ENCODE measurements around the gene SH3BP4.

SH3BP4 gene

DNA sequence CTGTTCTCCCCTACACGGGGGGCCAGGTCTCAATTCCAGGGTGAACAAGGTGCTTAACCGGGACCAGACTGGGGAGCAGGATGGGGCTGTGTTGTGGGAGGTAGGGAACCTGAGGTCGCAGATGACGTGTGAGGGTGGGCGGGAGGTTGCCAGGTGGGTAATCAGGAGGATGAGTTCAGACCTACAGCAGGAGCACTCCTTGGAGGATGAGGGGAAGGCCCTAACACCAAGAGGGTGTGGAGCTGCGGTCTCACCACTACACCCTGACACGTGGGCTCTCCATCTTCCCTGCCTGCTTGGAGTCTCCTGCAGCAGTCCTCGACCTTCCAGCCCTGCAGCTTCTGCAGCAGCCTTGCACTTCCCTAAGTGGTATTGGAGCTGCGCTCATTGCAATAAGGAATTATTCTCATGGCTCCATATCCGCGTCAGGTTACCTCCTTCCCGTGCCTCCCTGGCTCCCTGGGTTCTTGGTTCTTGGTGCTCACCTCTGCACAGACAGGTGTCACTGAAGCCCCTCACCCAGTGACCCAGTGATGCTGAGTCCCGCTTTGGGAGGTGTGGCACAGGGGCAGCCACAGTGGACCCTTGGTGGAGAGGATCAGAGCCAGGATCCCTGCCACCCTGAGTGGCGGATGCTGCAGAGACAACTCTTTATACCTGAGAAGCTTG, 15.5 kb downstream of the SH3BP4 start:
- no peak for DNase-seq

DNA sequence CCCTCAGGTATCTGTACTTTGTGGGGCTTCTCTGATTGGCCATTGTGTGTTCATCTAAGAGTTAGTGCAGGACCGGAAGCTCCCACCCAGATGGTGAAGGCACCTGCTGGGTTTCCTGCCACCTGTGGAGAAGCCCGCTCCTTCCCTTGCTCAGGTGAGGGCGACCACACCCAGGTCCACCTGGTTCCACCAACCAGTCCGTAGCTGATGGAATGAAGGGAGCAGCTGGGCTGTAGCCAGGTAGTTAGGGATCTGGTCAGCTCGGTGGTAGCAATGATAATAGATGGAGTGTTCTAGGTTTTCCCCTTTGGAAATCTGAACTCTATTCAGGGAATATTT, 16.0 kb downstream of the SH3BP4 start:
- no peak for DNase-seq

DNA sequence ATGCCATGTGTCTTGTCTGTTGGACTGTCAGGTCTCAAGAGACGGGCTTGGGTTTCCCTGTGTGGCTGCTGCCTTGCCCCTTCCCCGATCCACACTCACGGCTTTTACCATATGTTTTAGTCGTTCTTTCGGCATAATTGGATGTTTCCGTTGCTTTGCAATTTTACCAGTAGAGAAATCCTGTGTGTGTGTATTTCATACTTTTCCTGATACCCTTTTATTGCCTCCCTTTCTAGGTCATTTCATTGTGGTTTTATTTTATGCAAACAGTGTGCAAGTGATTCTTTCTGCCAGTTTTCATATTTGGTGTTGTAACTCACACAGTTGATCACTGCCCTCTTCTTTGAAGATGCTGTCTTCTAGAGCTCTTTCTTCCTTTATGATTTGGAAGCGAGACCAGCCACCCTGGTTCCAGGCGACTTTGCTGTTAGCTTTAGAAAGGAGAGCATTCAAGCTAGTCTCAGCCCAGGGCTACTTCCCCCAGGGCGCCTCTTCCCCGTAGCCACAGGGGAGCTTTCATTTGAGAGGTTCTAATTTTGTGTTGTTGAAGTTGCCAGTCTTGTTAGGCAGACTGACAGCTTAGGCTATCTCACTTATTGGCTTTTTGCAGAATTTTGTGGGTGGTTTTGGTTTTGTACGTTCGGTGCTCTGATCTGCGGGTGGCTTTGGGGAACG, 17.0 kb downstream of the SH3BP4 start:
- no peak for DNase-seq

DNA sequence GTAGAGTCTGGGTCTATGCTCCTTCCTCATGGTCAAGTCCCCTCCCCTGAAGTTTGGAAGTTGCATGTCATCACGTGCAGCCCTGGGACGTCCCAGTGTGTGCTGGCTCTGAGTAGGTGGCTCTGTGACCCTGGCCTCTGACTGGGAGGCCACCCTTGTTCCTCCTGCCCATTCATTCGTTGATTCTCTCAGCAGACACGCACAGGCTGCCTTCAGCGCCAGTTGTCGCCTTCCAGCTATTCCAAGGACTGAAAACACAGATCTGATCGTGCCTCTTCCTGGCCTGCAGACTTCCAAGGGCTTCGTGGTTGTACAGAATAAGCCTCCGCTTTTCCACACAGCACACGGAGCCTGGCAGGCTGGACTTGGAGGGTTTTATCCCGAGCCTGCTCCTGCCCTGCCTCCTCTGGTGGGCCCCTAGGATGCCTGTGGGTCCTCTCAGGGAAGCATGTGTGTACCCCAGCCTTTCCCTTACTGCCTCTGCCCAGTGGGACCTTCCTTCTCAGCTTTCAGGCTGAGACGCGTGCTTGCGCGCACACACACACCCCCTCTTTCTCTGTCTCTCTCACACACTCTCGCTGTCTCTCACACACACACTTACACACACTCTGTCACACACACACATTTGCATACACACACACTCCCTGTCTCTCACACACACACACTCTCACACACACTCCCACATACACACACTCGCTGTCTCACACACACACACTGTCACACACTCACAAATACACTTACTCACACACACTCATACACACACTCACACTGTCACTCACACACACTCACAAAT, 17.7 kb downstream of the SH3BP4 start:
- DNase-seq = no peak

DNA sequence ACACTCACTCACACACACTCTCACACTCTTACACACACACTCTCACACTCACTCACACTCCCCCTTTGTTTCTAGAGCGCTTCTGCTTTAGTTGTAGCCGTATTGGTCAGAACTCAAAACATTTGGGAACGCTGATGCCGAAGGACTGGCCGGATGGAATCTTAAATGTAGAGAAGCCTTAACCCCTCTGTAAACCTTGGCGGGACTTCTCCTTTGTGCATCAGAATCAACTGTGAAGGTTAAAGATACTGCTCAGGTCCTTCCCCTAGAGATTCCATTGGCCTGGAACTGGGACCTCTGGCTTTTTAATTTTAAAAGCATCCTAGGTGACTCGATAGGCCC, 18.3 kb downstream of the SH3BP4 start:
- no peak for DNase-seq

DNA sequence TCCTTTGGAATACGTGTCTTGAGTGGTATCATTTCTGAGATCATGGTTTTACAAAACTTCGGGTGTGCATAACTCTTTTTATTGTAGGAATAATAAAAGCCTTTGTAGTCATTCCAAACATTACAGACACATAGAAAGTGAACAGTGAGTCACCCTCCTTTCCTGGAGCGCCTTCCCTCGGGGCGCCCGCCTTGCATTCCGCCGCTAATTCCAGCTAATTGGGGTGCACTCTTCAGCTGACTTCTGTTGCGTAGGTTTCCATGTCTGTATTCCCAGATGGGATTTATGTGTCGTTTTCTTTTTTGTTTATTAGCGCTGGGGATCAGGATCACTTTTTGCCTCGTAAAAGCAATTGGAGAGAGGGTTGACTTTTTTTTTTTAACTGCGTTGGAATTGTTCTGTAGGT, 18.7 kb downstream of the SH3BP4 start:
- peak; percentile 76 for DNase-seq

DNA sequence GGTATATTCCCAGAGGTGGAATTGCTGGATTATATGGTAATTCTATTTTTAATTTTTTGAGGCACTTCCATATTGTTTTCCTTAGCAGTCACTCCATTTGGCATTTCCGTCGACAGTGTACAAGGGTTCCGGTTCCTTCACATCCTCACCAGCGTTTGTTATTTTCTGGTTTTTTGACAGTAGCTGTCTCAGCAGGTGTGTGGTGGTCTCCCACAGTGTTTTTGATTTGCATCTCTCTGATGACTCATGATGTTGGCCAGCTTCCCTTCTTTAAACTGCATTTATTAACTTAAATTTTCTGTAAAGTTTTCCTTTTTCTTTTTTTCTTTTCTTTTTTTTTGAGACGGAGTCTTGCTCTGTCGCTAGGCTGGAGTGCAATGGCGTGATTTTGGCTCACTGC, 19.7 kb downstream of the SH3BP4 start:
- DNase-seq = no peak

DNA sequence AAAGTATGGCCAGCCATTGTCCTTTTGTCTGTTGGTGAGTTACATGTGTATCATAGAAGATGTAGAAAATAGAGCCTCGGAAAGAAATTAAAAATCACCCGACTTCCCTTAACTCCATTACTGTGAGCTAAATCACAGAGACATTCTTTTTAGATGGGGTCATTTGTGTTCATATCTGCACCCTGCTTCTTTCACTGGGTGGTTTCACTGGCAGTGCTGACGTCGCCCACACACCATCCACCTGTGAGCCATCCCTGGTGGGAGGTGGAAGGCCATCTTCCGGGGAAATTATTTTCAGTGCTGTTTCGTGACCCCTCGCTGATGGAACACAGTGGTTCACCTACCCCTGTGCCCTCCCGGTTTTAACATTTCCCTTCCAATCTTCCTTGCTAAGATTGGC, 21.2 kb downstream of the SH3BP4 start:
- no peak for DNase-seq

DNA sequence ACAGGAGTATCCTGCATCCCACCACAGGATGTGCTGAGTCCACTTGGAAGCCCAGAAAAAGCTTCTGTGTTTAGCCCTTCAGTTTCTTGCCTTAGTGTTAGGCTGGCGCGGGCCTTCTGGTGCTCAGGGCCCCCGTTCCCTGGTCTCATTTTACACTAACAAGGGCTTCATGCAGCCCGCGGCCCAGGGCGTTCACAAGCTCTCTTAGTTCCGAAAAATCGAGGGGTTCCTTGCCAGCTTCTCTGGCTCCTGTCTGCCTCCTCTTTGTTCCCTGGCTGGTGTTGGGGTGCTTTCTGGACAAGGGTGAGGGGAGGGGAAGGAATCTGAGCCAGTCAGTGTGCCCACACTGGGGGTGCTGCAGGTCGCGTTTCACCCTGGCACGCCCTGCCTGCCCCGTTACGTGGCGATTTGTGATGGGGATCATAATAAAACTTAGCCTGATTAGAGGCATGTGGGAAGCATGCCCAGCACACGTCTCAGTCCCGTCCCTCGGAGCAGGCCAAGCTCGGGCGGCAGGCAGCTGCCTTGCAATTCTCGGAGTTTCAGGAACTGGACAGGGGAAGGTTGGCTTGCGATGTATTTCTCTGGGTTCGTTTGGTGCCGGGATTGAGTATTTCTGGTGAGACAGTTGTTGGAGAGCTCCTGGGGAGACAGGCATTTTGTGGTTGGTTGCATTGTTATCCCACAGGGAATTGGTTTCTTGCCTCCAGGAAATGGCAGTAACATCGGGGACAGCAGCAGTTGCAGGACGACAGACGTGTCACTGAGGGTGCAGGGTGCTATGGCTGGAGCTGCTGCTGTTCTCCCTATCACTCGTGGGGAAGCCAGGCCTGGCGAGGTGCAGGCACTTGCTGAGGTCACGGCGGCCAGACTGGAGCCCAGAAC, 22.9 kb downstream of the SH3BP4 start:
- peak; percentile 81 for DNase-seq

DNA sequence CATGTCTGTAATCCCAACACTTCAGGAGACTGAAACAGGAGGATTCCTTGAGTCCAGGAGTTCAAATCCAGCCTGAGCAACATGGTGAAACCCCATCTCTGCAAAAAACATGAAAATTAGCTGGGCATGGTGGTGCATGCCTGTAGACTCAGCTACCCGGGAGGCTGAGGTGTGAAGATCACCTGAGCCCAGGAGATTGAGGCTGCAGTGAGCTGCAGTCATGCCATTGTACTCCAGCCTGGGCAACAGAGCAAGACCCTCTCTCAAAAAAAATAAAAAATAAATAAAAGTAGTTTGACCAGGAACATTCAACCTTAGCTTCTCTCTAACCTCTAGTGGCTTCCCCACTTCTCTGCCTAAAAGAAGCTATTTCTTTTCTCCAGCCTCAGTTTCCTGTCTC, 23.8 kb downstream of the SH3BP4 start:
- no peak for DNase-seq

DNA sequence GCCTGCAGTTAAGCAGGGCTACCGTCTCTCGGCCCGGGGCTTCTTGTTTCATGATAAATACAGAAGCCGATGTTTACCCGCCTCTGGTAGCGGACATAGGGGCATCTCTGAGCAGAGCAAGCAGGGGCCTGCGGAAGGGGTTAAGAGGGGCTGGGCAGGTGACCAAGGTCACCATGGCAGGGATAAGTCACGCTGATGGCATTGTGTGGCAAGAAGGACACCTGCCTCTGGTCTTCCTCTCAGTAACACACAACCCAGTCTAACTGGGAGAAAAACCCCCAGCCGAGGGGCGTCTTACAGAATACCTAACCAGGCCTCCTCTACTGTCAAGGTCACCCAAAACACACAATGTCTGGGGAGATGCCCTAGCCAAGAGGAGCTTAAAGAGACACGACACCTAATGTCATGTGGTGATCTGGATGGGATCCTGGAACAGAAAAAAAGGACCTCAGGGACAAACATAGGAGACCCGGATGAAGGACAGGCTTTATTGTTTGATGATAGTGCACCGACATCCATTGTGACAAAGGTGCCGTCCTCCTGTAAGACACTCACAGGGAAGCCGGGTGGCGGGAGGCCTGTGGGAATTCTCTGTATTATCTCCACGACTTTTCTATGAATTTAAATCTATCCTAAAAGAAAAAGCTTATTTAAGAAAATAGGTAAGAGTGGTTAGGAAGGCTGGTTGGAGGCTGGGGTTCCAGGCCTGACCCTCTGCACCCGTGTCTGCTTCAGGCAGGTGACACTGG, 24.8 kb downstream of the SH3BP4 start:
- no peak for DNase-seq

DNA sequence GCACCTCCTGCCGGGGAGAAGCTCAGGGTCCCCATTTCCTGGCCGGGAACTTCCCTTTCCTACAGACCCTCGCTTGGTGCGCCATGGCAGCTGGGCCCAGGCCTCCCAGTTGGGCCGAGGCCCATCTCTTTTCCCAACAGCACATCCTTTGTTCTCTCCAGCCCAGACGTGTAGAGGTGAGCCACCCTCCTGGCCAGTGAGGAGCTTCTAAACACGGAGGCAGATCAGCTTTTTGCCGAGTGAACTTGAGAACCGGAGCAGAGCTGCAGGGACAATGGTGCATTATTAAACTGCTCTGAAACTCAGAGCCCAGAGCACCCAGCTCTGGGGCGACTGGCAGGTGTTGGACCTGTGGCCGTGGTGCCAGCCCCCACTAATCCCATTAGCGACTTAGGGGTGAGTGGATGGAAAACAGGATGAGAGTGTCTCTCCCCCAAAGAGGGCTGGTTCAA, 25.4 kb downstream of the SH3BP4 start:
- DNase-seq = no peak

DNA sequence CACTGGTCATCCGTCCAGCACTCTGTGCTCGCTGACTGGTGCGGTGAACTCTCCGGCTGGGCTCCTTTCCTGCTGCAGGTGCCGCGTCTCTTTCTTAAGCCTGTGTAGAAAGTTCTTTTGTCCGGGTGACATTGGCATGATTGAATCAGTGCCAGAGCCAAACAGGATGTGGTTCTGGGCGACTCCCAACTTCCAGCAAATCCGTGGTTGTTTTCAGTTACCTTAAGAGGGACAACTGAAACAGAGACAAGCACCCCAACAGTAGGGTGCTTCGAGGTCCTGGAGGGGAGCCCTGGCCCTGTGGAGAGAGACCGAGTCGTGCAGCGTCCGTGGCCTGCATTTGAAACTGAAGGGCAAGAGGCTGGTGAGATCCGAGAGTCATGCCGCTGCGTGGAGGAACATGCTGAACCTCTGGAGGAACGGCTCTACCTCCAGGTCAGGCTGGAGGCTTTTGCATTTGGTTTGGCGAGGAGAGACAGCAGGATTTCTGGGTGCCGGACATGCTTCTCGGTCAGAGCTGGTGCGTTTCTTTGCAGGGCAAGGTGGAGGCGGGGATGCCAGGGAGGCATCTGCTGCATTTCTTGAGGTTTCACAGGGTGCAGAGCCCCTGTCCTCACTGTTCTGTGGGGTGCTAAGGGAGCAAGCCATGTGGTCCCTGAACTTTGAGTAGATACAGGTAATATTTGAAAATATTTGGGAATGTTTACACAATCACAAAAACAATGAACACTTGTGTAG, 26.8 kb downstream of the SH3BP4 start:
- no peak for DNase-seq

DNA sequence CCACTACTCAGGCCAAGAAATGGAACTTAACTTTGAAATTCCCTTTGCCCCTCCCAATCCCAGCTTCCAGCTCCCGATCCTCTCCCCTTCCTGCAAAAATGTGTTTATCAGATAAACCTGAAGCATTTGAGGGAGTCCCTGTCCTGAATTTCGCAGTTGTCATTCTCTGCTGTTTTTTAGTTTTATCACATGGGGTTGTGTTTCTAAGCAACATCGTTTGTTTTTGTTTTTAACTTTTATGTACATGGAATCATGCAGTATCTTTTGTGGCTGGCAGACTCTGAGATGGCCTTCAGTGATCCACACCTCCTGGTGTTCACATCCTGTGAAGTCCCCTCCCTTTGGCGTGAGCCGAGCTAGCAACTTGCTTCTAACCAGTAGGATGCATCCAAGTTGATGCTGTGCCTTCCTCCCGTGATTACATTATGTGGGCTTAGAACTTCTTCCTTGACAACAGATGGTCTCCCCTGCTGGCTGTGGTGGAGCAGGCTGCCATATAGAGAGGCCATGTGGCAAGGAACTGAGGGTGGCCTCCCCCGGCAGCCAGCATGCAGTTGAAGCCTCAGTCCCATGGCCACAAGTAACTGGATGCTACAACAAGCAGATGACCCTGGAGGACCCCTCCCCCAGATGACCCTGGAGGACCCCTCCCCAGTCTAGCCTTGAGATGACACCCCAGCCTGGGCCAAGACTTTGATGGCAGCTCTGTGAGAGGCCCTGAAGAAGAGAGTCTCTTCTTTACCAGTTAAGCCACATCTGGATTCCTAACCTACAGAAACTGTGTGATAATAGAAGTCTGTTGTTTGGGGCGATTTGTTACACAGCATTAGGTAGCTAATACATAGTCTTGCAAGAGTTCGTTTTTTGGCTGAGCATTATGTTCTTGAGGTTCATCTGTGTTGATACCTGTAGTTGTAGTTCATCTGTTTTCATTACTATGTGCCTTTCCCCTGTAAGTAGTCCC, 27.7 kb downstream of the SH3BP4 start:
- no peak for DNase-seq

DNA sequence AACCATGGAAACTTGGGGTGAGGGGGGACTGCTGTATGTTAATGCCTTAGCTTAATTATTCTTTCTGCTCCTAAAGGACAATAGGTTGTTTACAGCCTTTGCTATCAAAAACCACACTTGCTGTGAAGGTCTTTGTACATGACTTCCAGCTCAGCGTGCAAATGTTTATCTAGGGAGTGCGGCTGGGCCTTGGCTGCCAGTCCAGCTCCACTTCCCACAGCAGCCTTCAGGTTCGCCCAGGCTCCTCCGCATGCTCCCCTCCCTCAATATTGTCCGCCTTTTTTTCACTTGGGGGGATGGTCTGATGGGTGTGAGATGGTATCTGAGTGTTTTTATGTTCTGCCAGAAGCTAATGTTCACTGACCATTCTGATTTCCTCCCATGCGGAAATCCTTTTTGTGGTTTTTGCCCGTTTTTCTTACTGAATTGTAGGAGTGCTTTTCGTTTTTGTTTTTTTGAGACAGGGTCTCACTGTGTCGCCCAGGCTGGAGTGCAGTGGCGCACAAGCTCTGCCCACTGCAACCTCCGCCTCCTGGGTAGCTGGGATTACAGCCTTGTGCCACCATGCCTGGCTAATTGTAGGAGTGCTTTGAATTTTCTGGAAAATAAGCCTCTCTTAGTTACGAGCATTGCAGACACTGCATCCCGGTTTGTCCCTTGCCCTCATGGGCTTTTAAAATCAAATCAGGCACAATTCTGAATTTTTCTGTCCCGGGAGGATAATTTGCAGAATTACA, 28.8 kb downstream of the SH3BP4 start:
- DNase-seq = no peak

DNA sequence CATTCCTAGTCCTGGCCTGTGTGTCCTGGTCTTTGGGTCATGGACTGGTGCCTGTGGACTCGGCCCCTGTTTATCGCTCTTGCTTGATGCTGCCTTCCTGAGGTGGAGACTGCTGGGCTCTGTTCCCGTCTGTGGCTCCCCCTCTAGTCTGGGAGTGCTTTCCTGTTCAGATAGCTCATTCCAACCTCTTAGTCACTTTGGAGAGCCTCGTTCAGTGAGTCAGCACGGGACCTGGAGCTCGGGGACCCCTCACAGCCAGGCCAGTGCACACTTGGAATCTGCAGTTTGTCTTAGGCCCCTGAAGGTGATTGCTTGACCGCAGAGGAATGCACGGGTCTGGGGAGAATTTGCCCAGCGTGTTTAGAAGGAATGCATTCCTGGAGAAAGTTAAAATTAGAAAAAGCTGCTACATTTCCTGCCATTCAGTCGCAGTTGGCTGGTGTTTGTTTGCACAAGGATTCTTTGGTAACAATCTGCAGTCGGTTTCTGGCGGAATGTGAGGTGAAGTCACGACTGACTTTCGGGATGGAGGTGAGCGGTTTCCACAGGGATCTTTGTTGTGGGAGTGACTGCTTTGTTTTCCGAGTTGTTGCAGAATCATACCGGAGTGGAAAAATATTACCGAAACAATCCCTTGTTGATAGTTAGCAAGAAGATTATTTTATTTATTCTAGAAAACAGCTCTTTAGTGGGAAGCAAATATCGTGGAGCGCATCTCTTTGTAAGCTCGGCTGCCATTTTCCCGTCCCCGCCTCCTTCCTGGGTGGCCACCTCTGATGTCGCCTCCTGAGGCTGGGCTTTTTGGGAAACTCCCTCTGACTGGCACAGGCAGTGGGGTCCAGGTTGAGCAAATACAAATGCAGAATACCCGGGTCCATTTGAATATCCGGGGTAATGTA, 29.6 kb downstream of the SH3BP4 start:
- peak; percentile 100 for DNase-seq

DNA sequence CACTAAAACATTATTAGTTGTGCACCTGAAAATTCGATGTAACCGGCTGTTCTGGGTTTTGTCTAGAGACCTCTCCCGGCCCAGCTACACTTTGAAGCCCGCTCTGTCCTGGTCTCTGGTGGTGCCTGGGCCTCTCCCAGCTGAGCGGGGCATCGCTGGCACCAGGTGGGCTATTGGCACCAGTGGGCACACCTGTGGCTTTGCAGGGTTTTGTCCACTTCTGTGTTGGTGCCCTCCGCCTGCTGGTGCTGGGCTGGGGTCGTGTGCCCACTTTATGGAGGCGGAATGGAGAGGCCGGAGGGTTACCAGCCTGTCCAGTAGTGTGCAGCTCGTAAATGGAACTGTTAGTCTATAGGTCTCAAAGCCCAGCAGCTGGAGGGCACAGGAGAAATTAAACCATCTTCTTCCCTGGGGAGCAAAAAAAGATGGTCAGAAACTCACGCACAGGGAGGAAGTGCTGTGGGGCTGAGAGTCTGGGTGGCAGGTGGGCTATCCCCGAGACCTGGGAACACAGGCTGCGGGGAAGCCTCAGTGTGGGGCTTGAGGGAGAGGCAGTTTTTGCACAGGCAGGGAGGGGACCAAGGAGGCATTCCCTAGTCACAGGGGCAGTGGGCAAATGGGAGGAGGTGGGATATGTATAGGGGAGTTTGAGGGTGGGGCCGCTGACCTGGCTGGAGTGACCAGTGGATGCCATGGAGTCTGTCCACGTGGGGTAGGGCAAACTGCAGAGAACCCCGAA, 30.4 kb downstream of the SH3BP4 start:
- DNase-seq = no peak

All from fibroblast of skin of abdomen (primary cell).